Measurements from ENCODE around the gene MEIG1. TPM values are rescaled to one million over a fixed set of nuclear protein-coding genes. Genes with fewer than 3 reads are reported as not detected.

The MEIG1 gene
- total RNA-seq: under 1 TPM in 1 of 9 donors, not detected in 8; 0.85 TPM
- polyA plus RNA-seq: not detected
- long read RNA-seq, donor 1: 0 reads
- long read RNA-seq, donor 2: 0 reads
- long read RNA-seq, donor 3: 0 reads

GRCh38 chr10:14959221-14960057, at the start of gene MEIG1:
MEIG1 (plus strand) TSS chr10:14959388; CDS start chr10:14966469, 7,081 bp downstream.
- 0 to 1% (median 0%) methylated on average over 30 to 60 of the region's 60 CpGs for WGBS, 4 donors
- H3K4me3 ChIP-seq: peak within 1 kb of the TSS; percentile 35 to 93 (median 74)
- intact Hi-C loops (cut with DNase I): loop anchor here in 9 of 10 donors (1.0 to 10.0 kb wide), 9 partner anchors 81 to 345 kb away; partner anchors contain the start of genes RPP38 (in 8 of the 9), CDNF (in 3 of the 9), HSPA14 (in 3 of the 9) and MSANTD7 (in 3 of the 9)
- ATAC-seq (peak; percentile 96 to 98 (median 98)), DNase-seq (peak; percentile 93 to 97 (median 94))
- H3K9me3 ChIP-seq: no peaks in the 10 kb centered on the region
- no peaks in the 10 kb centered on the region for H3K36me3 ChIP-seq
- peaks cover 0 to 20% (median 5%) of the 10 kb centered on the region in 12 donors for H3K4me1 ChIP-seq
- no peaks in the 10 kb centered on the region for H3K27me3 ChIP-seq
- TF ChIP-seq CTCF (IDR thresholded peaks at IDR 0.05): no peak
- peak in 1 of 2 donors; percentile 61 for TF ChIP-seq POLR2A (IDR thresholded peaks at IDR 0.05)
- H3K27ac ChIP-seq: peak within 1 kb of the TSS; percentile 76 to 99 (median 94)

- H3K9me3 ChIP-seq: peaks cover 0 to 3% (median 0%) of the 10 kb centered on the region in 12 donors
- DNase-seq (no peak), ATAC-seq (no peak)
- H3K27me3 ChIP-seq: no peaks in the 10 kb centered on the region
- peaks cover 0 to 5% (median 0%) of the 10 kb centered on the region in 12 donors for H3K4me1 ChIP-seq
- H3K27ac ChIP-seq: no peak overlapping the region
- intact Hi-C loops (cut with DNase I): no loop called here
- no peak overlapping the region for H3K4me3 ChIP-seq
- peaks cover 0 to 90% (median 74%) of the 10 kb centered on the region in 9 donors for H3K36me3 ChIP-seq
- no peak for TF ChIP-seq CTCF (IDR thresholded peaks at IDR 0.05)
- TF ChIP-seq POLR2A (IDR thresholded peaks at IDR 0.05): no peak
- 94 to 96% (median 96%) methylated on average over 4 of the region's 4 CpGs for WGBS, 4 donors
Measured at GRCh38 chr10:14910953-14911352, 48.2 kb upstream of the MEIG1 start.

GRCh38 chr10:14911801-14912200, 47.4 kb upstream of the MEIG1 start:
- no peak overlapping the region for H3K27ac ChIP-seq
- H3K4me1 ChIP-seq: peaks cover 0 to 5% (median 0%) of the 10 kb centered on the region in 12 donors
- peaks cover 0 to 90% (median 68%) of the 10 kb centered on the region in 9 donors for H3K36me3 ChIP-seq
- 82 to 97% (median 94%) methylated on average over 3 of the region's 3 CpGs for WGBS, 4 donors
- no peaks in the 10 kb centered on the region for H3K27me3 ChIP-seq
- no peak overlapping the region for H3K4me3 ChIP-seq
- intact Hi-C loops (cut with DNase I): no loop called here
- TF ChIP-seq POLR2A (IDR thresholded peaks at IDR 0.05) (no peak), CTCF (IDR thresholded peaks at IDR 0.05) (no peak)
- H3K9me3 ChIP-seq: peaks cover 0 to 12% (median 6%) of the 10 kb centered on the region in 12 donors
- ATAC-seq: no peak
- no peak for DNase-seq

GRCh38 chr10:14916600-14916999, 42.6 kb upstream of the MEIG1 start:
- ATAC-seq (no peak), DNase-seq (no peak)
- Histone ChIP-seq H3K4me3 (no peak overlapping the region), H3K27me3 (no peaks in the 10 kb centered on the region), H3K4me1 (peaks cover 0 to 5% (median 0%) of the 10 kb centered on the region in 12 donors), H3K9me3 (peaks cover 0 to 30% (median 23%) of the 10 kb centered on the region in 12 donors), H3K36me3 (peaks cover 0 to 90% (median 68%) of the 10 kb centered on the region in 9 donors), H3K27ac (no peak overlapping the region)
- TF ChIP-seq POLR2A (IDR thresholded peaks at IDR 0.05): no peak
- no peak for TF ChIP-seq CTCF (IDR thresholded peaks at IDR 0.05)
- intact Hi-C loops (cut with DNase I): no loop called here
- WGBS, 4 donors: 95 to 99% (median 98%) methylated on average over 2 of the region's 2 CpGs
